HG03520 (cell line): Measurements from ENCODE around the gene XYLB.
"Not testable (repeated sequence)": the region's sequence is repeated elsewhere in the genome, so short reads cannot be mapped to it uniquely, and the experiment has no call there.

Source experiments
- ATAC-seq: cut with Tn5 transposase; IDR thresholded peaks from one replicate; pipeline ENCODE4 v1.9.1; 2021; ENCODE audit warnings: mild to moderate bottlenecking, moderate library complexity; ENCODE audit not compliant: unreplicated experiment

The XYLB gene

GRCh38 chr3:38346587-38347410 lies at the start of gene XYLB:
Gene XYLB (plus strand): TSS chr3:38346785. CDS start chr3:38346869, 84 bp downstream.
- peak; percentile 98 for ATAC-seq

- ATAC-seq, result not testable (repeated sequence)
These were observed 49.5 kb upstream of the XYLB start for GRCh38 chr3:38297053-38297452.

- ATAC-seq, result no peak
These were observed 49.0 kb upstream of the XYLB start for GRCh38 chr3:38297537-38297936.

- no peak for ATAC-seq
These were observed 48.5 kb upstream of the XYLB start for GRCh38 chr3:38297947-38298711.

- ATAC-seq, result no peak
These were observed 39.6 kb upstream of the XYLB start for GRCh38 chr3:38306941-38307340.

- no peak for ATAC-seq
These were observed 39.0 kb upstream of the XYLB start for GRCh38 chr3:38307599-38307998.

GRCh38 chr3:38308456-38308855 lies 38.1 kb upstream of the XYLB start:
- ATAC-seq, result no peak

- no peak for ATAC-seq
These were observed 35.1 kb upstream of the XYLB start for GRCh38 chr3:38311476-38311875.

- no peak for ATAC-seq
These were observed 34.6 kb upstream of the XYLB start for GRCh38 chr3:38311941-38312340.

GRCh38 chr3:38312356-38312755 lies 34.2 kb upstream of the XYLB start:
- no peak for ATAC-seq

- ATAC-seq, result no peak
These were observed 33.3 kb upstream of the XYLB start for GRCh38 chr3:38313263-38313662.

- ATAC-seq, result no peak
These were observed 32.9 kb upstream of the XYLB start for GRCh38 chr3:38313695-38314094.

GRCh38 chr3:38314112-38314763 lies 32.3 kb upstream of the XYLB start:
- no peak for ATAC-seq

GRCh38 chr3:38314764-38315487 lies 31.7 kb upstream of the XYLB start:
- ATAC-seq, result no peak

GRCh38 chr3:38315488-38316230 lies 30.9 kb upstream of the XYLB start:
- ATAC-seq, result no peak

- ATAC-seq, result no peak
These were observed 30.0 kb upstream of the XYLB start for GRCh38 chr3:38316356-38317191.

GRCh38 chr3:38317192-38317759 lies 29.3 kb upstream of the XYLB start:
- no peak for ATAC-seq

GRCh38 chr3:38318766-38319671 lies 27.6 kb upstream of the XYLB start:
- ATAC-seq, result no peak
